Activated CD4-positive, alpha-beta T cell treated with anti-CD3 and anti-CD28 coated beads, Interleukin-10, Interleukin-2, amounts not matched to agents 100 ng/mL and 50 ng/mL, durations not matched to agents 16 hours and 8 hours (primary cell): ENCODE results near the gene CGB2.
"Not testable (repeated sequence)": the region's sequence is repeated elsewhere in the genome, so short reads cannot be mapped to it uniquely, and the experiment has no call there.

Experiments used
- DNase-seq: peaks from one replicate; pipeline ENCODE4 v3.0.0-alpha.2; 2020

CGB2 gene

DNA sequence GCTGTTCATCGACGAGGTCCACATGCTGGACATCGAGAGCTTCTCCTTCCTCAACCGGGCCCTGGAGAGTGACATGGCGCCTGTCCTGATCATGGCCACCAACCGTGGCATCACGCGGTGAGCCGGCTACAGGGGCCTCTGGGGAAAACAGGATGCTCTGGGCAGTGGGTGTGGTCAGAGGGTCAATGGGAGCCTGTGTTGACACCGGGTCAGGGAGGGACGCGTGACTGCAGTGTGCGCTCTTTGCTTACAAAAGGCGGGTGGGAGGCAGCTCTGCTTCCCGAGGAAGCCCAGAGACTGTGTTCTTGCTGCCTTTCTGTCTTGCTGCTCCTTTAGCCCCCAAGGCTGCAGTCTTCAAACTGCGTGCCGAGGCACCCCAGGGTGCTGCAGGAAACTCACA, 20.5 kb upstream of the CGB2 start:
- DNase-seq, result no peak

- DNase-seq, result no peak
Measured at GRCh38 chr19:49014123-49014869, 17.4 kb upstream of the CGB2 start.

- DNase-seq, result no peak
Measured at GRCh38 chr19:49014870-49015255, 16.8 kb upstream of the CGB2 start.

DNA sequence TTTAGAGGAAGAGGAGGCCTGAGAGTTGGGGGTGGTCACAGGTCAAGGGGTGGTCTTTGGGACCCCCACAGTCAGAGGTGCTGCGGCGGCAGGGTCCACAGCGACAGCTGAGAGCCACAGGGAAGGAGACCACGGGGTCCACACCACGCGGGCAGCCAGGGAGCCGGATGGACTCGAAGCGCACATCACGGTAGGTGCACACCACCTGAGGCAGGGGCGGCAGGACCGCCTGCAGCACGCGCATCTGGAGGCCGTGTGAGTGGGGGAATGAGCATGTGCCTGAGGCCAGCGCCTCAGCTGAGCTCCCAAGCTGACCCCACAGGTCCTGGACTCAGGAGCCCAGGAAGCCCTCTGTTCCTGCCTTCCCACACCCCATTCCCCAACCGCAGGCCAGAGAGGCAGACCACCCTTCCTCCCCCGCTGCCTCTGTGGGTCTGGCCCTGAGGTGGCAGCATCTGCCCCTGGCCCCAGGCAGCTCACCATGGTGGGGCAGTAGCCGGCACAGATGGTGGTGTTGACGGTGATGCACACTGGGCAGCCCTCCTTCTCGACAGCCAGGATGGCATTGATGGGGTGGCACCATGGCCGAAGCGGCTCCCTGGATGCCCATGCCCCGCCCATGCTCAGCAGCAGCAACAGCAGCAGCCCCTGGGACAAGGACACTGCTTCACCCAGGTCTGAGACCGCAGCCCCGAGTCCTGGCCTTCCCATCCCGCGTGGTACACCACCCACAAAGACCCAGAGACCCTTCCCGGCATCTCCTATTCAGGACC, 15.4 kb upstream of the CGB2 start:
- DNase-seq, result no peak

DNA sequence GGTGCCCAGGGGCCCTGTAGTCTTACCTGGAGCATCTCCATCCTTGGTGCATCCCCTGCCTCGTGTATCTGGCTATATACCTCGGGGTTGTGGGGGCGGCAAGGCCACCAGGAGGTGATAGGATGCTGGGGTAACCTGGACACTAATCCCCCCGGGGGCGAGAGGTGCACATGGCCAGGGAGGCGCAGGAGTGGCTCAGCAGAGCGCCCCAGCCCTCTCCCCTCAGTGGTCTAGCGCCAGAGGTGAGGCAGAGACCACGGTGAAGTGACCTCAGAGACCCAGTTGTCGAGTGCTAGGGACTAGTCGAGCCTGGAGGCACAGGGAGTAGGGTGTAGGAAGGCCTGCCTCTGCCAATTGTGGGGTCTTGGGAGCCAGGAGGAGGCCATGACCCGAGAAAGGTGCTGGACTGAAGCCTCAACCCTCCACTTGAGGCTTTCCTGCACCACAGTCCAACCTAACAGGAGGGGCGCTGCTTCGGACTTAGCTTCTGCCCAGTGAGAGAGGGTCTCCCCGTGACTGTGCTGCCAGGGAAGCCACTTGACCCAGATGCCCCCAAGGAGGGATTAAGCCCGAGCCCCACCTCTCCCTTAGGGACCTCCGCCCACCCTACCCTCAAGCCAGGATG, 14.5 kb upstream of the CGB2 start, which contains the start of gene LHB:
LHB (minus strand) TSS at position 51 of the 625 bp plus-strand sequence; CDS start at position 41, 10 bp downstream.
- DNase-seq, result no peak

DNA sequence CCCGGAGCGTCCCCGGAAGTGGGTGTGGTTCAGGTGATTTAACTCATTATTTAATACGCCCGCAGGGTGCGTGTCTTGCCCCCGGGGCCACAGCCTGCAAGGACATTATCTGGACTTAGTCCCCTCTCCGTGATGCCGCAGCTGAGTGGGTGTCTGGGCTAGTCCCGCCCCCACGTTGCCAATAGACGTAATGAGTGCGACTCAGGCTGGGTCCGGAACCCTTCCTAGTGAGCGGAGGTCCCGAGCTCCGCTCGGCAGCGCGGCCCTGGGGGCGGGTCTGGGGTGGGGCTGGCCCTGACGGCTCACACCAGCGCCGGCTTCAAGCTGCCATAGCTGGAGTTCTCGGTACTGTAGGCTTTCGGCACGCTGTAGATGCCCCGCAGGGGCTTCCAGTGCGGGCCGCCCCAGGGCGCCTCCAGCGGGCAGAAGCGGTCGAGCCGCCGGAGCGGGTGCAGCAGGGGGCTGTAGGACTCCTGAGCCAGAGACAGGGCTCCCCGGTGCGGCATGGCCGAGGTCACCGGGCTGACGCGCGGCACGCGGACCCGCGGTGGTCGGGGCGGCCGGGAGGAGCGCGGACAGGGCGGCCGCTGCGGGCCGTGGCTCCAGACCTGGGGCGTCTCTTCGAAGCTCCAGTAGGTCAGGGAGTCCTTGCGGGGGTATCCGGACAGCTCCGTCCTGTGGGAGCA, 13.9 kb upstream of the CGB2 start:
- DNase-seq, result peak; percentile 70

GRCh38 chr19:49018388-49019241, 13.1 kb upstream of the CGB2 start:
- peak; percentile 26 for DNase-seq

- peak; percentile 70 for DNase-seq
Measured at GRCh38 chr19:49019242-49019932, 12.3 kb upstream of the CGB2 start.

GRCh38 chr19:49020342-49020741, 11.3 kb upstream of the CGB2 start:
- DNase-seq, result no peak

DNA sequence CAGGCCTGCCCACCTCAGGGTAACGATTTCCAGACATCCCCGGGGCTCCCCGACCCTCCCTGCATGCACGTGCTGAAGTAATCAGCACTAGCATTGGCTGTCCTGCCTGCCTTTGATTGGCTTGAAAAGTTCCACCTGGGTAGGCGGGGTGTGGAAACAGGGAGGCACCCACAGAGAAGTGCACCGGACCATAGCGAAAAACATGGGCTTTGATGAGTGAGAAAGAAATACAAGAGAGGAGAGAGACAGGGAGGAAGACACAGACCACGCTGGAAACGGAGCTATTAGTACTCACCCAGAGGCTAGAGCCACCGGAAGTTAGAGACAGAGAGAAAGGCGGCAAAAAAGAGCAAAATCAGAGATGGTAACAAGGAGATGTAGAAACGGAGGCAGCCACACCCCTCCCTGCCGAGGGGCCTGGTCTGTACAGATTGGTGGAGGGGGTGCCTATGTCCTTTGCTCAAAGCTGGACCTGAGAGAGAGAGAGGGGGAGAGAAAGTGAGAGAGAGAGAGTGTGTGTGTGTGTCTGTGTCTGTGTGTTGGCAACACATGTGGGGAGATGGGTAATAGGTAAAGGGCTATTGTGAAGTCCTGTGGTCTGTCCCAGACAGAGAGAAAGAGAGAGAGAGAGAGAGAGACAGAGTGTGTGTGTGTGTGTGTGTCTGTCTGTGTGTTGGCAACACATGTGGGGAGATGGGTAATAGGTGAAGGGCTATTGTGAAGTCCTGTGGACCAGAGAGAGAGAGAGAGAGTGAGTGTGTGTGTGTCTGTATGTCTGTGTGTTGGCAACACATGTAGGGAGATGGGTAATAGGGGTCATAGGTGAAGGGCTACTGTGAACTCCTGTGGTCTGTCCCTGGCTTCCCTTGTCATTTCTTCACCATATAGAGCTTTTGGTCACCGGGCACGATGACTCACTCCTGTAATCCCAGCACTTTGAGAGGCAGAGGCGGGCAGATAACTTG, 10.5 kb upstream of the CGB2 start:
- DNase-seq, result peak; percentile 39

DNA sequence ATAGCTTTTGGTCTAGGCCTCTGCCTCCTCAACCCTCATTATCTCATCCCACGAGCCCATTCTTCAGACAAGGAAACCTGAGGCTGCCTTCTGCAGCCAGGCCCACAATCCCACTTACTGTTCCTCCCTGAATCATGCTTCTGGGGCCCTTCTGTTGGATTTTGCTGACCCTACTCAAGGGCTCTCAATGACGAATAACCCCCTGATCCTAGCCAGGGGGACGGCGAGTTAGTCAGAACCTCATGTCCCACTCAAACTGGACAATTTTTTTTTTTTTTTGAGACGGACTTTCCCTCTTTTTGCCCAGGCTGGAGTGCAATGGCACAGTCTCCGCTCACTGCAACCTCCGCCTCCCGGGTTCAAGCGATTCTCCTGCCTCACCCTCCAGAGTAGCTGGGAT, 9.6 kb upstream of the CGB2 start:
- no peak for DNase-seq

- not testable (repeated sequence) for DNase-seq
Measured at GRCh38 chr19:49024233-49024632, 7.5 kb upstream of the CGB2 start, which contains the start of gene CGB3. Gene CGB3 (minus strand): TSS chr19:49024333. CDS start chr19:49023971, 362 bp downstream.

GRCh38 chr19:49025088-49025487, 6.6 kb upstream of the CGB2 start:
- DNase-seq, result not testable (repeated sequence)

- DNase-seq, result not testable (repeated sequence)
Measured at GRCh38 chr19:49025599-49025998, 6.1 kb upstream of the CGB2 start.

DNA sequence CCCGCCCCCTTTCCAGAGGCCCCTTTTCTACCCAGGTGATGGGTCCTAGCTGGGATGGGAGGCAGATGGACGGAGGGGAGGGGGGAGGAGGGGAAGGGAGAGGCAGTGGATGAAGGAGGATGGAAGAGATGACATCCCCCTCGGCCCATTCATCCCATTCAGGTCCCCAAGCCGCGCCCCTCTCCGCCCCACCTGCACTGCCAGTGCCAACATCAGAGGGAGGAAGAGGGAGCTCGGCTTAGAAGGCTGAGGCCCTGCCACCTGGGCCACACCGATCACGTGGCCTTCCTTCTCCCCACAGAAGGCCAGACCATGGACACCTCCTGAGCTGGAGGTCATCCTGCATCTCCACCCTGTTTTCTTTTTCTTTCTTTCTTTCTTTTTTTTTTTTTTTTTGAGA, 3.0 kb upstream of the CGB2 start:
- not testable (repeated sequence) for DNase-seq

DNA sequence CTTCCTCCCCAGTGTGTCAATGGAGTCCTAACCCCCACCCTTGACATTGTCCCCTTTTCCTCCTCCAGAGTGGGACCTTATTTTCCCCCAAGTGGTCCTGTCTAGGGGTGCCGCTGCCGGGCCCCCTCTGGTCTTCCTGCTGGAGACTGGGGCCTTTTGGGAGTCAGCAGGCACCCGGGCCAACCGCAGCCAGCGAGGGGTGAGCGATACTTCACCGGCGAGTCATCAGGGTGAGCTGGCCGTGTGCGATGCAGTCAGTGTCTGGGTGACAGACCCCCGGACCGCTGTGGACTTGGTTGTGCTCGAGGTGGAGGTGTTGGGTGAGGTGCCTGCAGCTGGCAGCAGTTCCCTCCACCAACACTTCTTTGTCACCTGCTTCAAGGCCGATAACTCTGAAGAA, 1.9 kb upstream of the CGB2 start:
- DNase-seq, result not testable (repeated sequence)

GRCh38 chr19:49030323-49030722, 1.4 kb upstream of the CGB2 start:
- not testable (repeated sequence) for DNase-seq

- peak; percentile 79 for DNase-seq
Measured at GRCh38 chr19:49036815-49037214, 5.1 kb downstream of the CGB2 start, which contains the start of gene CGB1. Gene CGB1 (minus strand): TSS chr19:49036895. CDS start chr19:49036711, 184 bp downstream.

- not testable (repeated sequence) for DNase-seq
Measured at GRCh38 chr19:49038111-49038510, 6.4 kb downstream of the CGB2 start.
